H1 (cell line): ENCODE results near the gene TEAD1.

Source experiments
- GABPA ChIP-seq: IDR thresholded peaks from 2 replicates; pipeline ENCODE4 v1.6.1; 2011; ENCODE audit warnings: mild to moderate bottlenecking, low read length, moderate library complexity, borderline replicate concordance; ENCODE audit not compliant: insufficient read depth
- TF ChIP-seq, protein P1 (sequence below), 3 experiments: IDR thresholded peaks; 1 replicate in 2 of 3; 2 replicates in 1 of 3; pipeline versions ENCODE4 v1.5.1 to v1.6.1; 2011; ENCODE audit warnings: low read length in 3 of 3, mild to moderate bottlenecking in 3 of 3, inconsistent platforms in 2 of 3, low read depth in 1 of 3, moderate library complexity in 1 of 3; ENCODE audit not compliant: insufficient read depth in 1 of 3; ENCODE audit errors: control extremely low read depth in 1 of 3

DNA sequence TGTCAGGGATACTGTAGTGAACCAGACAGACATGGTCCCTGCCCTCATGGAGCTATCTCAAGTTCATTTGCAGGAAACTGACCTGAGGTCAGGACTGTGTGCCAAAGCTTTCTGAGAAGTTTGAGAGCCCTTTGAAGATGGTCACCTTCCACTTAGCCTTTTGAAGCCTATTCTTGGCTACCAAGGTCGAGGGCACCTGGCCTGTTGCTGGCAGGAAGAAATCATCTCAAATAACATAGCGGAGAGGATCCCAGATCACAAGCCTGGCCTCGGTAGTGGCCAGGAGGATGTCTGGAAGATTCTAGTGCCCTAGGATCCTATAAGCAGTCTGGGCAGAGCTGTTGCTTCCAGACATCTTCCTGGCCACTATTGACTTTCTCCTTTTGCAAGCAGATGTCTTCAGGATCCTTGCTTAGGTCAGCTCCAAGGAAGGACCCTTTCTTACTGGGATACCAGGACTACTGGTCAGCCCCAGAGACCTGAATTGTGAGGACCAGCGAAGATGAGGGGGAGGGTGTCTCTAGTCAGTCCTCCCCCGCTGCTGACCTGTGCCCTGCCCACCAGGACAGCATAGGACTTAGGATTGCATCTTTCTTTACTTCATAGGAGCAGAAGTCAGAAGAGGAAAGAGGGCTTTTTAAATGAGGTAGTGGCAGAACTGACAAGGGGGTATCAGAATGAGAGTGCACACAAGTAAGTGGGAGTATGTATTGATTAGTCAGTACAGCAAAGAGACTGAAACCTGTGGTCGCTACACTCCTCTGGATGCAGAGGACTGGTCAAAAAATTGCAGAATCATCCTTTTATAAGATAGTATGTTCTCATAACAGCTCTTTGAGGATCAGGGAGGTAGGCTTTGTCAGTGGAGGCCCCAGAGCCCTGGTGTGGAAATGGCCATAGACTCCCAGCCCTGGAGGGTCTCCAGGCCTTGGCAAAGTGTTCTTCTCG, 94.8 kb downstream of the TEAD1 start:
- TF ChIP-seq, protein P1, sequence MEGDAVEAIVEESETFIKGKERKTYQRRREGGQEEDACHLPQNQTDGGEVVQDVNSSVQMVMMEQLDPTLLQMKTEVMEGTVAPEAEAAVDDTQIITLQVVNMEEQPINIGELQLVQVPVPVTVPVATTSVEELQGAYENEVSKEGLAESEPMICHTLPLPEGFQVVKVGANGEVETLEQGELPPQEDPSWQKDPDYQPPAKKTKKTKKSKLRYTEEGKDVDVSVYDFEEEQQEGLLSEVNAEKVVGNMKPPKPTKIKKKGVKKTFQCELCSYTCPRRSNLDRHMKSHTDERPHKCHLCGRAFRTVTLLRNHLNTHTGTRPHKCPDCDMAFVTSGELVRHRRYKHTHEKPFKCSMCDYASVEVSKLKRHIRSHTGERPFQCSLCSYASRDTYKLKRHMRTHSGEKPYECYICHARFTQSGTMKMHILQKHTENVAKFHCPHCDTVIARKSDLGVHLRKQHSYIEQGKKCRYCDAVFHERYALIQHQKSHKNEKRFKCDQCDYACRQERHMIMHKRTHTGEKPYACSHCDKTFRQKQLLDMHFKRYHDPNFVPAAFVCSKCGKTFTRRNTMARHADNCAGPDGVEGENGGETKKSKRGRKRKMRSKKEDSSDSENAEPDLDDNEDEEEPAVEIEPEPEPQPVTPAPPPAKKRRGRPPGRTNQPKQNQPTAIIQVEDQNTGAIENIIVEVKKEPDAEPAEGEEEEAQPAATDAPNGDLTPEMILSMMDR (IDR thresholded peaks at IDR 0.05; ENCODE audit: control extremely low read depth in 1 of 3, insufficient read depth in 1 of 3, low read depth in 1 of 3, low read length in 3 of 3), result no peak
- no peak for TF ChIP-seq GABPA
